Transverse colon (tissue), 4 donors: ENCODE results near the gene ADGRG2. TPM values are rescaled to one million over a fixed set of nuclear protein-coding genes. Genes with fewer than 3 reads are reported as not detected.
"Not testable (repeated sequence)": the region's sequence is repeated elsewhere in the genome, so short reads cannot be mapped to it uniquely, and the experiment has no call there.

Experiments
- DNase-seq: peaks from one replicate; pipeline ENCODE4 v3.0.0-alpha.2; 2019
- H3K27ac ChIP-seq, 4 donors: fragments of 200-600 bp; sonication (generic); 2 replicates each; pipeline ENCODE4 v1.5.1; 2016 to 2018; ENCODE audit warnings: inconsistent platforms in 4 of 4
- H3K27me3 ChIP-seq: fragments of 200-600 bp; sonication (generic); 2 replicates; pipeline ENCODE4 v1.5.1; 2017; ENCODE audit warnings: inconsistent platforms
- H3K36me3 ChIP-seq, 4 donors: fragments of 200-600 bp; sonication (generic); 2 replicates each; pipeline ENCODE4 v1.5.1; 2017 to 2019; ENCODE audit warnings: inconsistent platforms in 4 of 4
- H3K4me1 ChIP-seq, 4 donors: fragments of 200-600 bp; sonication (generic); 2 replicates each; pipeline ENCODE4 v1.5.1; 2017 to 2020; ENCODE audit warnings: inconsistent platforms in 4 of 4
- H3K4me3 ChIP-seq, 4 donors: fragments of 200-600 bp; sonication (generic); 1 replicate in 1 of 4; 2 replicates in 3 of 4; pipeline versions ENCODE4 v1.5.1 to v1.6.1; 2017 to 2019; ENCODE audit warnings: inconsistent platforms in 4 of 4
- H3K9me3 ChIP-seq, 2 donors: fragments of 200-600 bp; sonication (generic); 2 replicates each; pipeline ENCODE4 v1.5.1; 2017 to 2019; ENCODE audit warnings: inconsistent platforms in 2 of 2
- EP300 ChIP-seq: sonication (generic); formaldehyde crosslinking; IDR thresholded peaks from one replicate; pipeline ENCODE4 v1.6.1; 2017; ENCODE audit warnings: antibody characterized with exemption, low read depth
- POLR2A ChIP-seq: fragments of 450-650 bp; IDR thresholded peaks from one replicate; pipeline ENCODE4 v1.6.1; 2016; ENCODE audit warnings: antibody characterized with exemption, mild to moderate bottlenecking, moderate library complexity
- POLR2AphosphoS5 ChIP-seq, 3 donors: sonication (generic); formaldehyde crosslinking; IDR thresholded peaks; one replicate each; pipeline ENCODE4 v1.6.1; 2016; ENCODE audit warnings: antibody characterized with exemption in 3 of 3
- WGBS, 2 donors: methylation state at CpG; one replicate each; pipeline ENCODE4 v1.1.5; 2018; ENCODE audit warnings: low coverage in 1 of 2; 5-methylcytosine and 5-hydroxymethylcytosine counted together
- in situ Hi-C, 4 donors: fragments of 200-750 bp; cut with MboI; loops; one replicate each; pipeline versions ENCODE4 v1.15.0 to v1.15.1; 2017; ENCODE audit warnings: low sequenced_read_pairs in 3 of 4, low pct_ligation_motif_present in 1 of 4, low pct_unique_long_range_greater_than_20kb in 1 of 4
- intact Hi-C: fragments of 100-400 bp; cut with DNase I; formaldehyde crosslinking; loops from one replicate; pipeline ENCODE4 v1.15.1; 2023; ENCODE audit warnings: low total_unique reads
- total RNA-seq, 4 donors: library from RNA; depleted of rRNA; stranded (reverse); fragments of >200 nt; gene quantifications; one replicate each; pipeline ENCODE4 v1.1.0, GENCODE V29; 2016
- TF ChIP-seq, protein P1 (sequence below), 5 experiments: fragments of 200-600 bp in 3 of 5; fragments of 450-650 bp in 2 of 5; sonication (generic) in 3 of 5; IDR thresholded peaks; 1 replicate in 2 of 5; 2 replicates in 3 of 5; pipeline ENCODE4 v1.5.1; 2016 to 2017; ENCODE audit warnings: antibody characterized with exemption in 5 of 5, inconsistent platforms in 3 of 5, mild to moderate bottlenecking in 2 of 5, moderate library complexity in 1 of 5

The ADGRG2 gene
- total RNA-seq, 4 donors from 2014 or later, result 0.41 to 0.64 TPM; not detected in 2

DNA sequence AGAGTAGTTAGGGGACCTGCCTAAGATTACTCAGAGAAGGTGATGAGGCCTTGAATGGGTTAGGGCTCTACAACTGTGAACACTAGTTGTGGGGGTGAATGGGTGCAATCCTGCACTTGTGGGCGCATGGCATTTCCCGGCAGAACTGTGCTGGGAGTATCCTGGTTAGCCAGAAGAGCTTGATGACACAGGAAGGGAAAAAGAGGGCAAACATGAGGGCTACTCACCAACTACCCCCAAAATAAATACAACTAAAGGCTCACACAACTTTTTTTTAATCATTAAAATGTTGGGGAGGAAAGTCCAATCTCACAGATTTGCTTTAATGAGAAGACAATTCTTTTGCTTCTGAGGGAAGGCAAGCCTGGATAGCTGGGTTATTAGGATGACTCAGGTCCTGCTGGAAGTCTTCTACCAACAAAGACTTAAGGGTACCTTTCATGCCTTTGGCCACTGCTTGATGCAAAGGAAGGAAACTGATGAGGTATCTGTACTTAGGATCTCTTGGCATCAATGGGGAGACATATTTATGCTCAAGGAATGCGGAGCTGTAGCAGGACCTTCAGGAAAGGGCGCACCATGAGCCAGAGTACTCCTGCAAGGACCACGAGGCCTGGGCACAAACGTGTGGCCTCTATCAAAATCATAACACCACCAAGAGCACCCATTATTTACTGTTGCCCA lies 141.0 kb downstream of the ADGRG2 start:
- DNase-seq, result no peak
- no peaks in the 10 kb centered on the region for H3K9me3 ChIP-seq
- H3K4me3 ChIP-seq, result no peak overlapping the region
- no peak overlapping the region for H3K27ac ChIP-seq
- in situ Hi-C loops (loop anchor here in 1 of 4 donors (25.0 kb wide), 1 partner anchor 356 kb away; the partner anchor contains the start of gene PDHA1), intact Hi-C loops (no loop called here)
- no peaks in the 10 kb centered on the region for H3K27me3 ChIP-seq
- whole genome bisulfite sequencing, 2 donors, result 73 to 100% methylated on average over 2 to 6 of the region's 6 CpGs
- peaks cover 0 to 10% (median 8%) of the 10 kb centered on the region in 4 donors for H3K4me1 ChIP-seq
- no peaks in the 10 kb centered on the region for H3K36me3 ChIP-seq
- TF ChIP-seq POLR2AphosphoS5 (IDR thresholded peaks at IDR 0.05) (no peak), EP300 (no peak), POLR2A (no peak)
- TF ChIP-seq, protein P1, sequence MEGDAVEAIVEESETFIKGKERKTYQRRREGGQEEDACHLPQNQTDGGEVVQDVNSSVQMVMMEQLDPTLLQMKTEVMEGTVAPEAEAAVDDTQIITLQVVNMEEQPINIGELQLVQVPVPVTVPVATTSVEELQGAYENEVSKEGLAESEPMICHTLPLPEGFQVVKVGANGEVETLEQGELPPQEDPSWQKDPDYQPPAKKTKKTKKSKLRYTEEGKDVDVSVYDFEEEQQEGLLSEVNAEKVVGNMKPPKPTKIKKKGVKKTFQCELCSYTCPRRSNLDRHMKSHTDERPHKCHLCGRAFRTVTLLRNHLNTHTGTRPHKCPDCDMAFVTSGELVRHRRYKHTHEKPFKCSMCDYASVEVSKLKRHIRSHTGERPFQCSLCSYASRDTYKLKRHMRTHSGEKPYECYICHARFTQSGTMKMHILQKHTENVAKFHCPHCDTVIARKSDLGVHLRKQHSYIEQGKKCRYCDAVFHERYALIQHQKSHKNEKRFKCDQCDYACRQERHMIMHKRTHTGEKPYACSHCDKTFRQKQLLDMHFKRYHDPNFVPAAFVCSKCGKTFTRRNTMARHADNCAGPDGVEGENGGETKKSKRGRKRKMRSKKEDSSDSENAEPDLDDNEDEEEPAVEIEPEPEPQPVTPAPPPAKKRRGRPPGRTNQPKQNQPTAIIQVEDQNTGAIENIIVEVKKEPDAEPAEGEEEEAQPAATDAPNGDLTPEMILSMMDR (IDR thresholded peaks at IDR 0.05), result no peak

DNA sequence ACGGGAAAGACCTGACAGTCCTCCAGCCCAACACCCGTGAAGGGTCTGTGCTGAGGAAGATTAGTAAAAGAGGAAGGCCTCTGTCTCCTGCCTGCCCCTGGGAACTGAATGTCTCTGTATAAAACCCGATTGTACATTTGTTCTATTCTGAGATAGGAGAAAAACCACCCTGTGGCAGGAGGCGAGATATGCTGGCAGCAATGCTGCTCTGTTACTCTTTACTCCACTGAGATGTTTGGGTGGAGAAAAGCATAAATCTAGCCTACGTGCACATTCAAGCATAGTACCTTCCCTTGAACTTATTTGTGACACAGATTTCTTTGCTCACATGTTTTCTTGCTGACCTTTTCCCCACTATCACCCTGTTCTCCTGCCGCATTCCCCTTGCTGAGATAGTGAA lies 142.0 kb downstream of the ADGRG2 start:
- H3K4me3 ChIP-seq, H3K9me3 ChIP-seq, H3K27me3 ChIP-seq, H3K36me3 ChIP-seq, H3K27ac ChIP-seq, DNase-seq, intact Hi-C loops: not testable (repeated sequence)
- WGBS, 2 donors, result 60% methylated on average over 6 of the region's 6 CpGs; no CpG with 5 or more reads in 1 of the 2 donors
- H3K4me1 ChIP-seq, result peaks cover 0 to 10% (median 5%) of the 10 kb centered on the region in 4 donors
- in situ Hi-C loops, result loop anchor here in 1 of 4 donors (25.0 kb wide), 1 partner anchor 357 kb away; the partner anchor contains the start of gene PDHA1

DNA sequence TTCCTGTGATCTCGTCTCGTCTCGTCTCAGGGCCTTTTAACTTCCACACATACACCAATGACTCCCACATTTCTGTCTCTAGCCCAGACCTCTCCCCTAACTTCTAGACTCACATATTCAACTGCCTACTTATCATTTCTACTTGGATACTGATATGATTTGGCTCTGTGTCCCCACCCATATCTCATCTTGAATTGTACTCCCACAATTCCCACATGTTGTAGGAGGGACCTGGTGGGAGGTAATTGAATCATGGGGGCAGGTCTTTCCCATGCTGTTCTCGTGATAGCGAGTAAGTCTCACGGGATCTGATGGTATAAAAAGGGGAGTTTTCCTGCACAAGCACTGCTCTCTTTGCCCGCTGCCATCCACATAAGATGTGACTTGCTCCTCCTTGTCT lies 147.3 kb downstream of the ADGRG2 start:
- Histone ChIP-seq H3K4me1 (no peaks in the 10 kb centered on the region), H3K4me3 (no peak overlapping the region), H3K36me3 (no peaks in the 10 kb centered on the region), H3K9me3 (no peaks in the 10 kb centered on the region), H3K27ac (no peak overlapping the region), H3K27me3 (no peaks in the 10 kb centered on the region)
- TF ChIP-seq POLR2A (no peak), EP300 (no peak), POLR2AphosphoS5 (IDR thresholded peaks at IDR 0.05) (no peak)
- TF ChIP-seq, protein P1 (IDR thresholded peaks at IDR 0.05), result no peak
- intact Hi-C loops (no loop called here), in situ Hi-C loops (loop anchor here in 1 of 4 donors (25.0 kb wide), 1 partner anchor 362 kb away; the partner anchor contains the start of gene PDHA1)
- 88% methylated on average over 7 of the region's 7 CpGs; no CpG with 5 or more reads in 1 of the 2 donors for WGBS, 2 donors
- DNase-seq, result no peak

DNA sequence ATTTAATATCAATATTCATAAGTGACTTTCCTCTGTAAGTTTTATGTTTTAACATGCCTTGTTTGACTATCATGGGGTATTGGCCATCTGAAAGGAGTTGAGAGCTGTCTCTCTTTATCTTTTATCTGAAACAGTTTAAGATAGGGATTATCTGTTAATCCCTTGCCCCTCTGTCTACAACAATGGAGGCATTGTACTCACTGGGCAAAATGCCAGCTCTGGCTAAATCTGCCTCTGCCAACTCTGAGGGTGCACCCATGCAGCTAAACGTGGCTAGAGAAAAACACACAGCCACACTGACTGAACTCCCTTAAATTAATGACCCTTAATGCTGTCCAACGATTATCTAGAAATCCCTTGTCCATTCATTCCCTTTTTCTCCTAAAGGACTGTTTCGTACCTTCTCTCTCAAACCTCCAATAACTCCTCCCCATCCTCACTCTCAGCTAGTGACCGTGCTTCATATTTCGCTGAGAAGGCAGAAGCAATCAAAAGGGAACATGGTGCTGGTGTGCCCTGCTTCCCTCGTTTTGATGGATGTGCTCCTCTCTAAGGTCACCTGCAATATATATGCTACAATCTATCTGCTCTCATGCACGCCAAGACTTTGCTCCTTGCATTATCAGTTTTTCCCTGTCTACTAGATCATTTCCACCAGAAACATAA lies 148.6 kb downstream of the ADGRG2 start:
- in situ Hi-C loops, result no loop called here

More for the DNA sequence above, 148.6 kb downstream of the ADGRG2 start:
- Histone ChIP-seq H3K4me3 (no peak overlapping the region), H3K36me3 (no peaks in the 10 kb centered on the region), H3K27me3 (no peaks in the 10 kb centered on the region), H3K27ac (no peak overlapping the region), H3K9me3 (no peaks in the 10 kb centered on the region), H3K4me1 (no peaks in the 10 kb centered on the region)
- 68% methylated on average over 7 of the region's 7 CpGs; no CpG with 5 or more reads in 1 of the 2 donors for WGBS, 2 donors
- intact Hi-C loops, result no loop called here
- DNase-seq, result peak; percentile 23
- no peak for TF ChIP-seq EP300
- no peak for TF ChIP-seq POLR2AphosphoS5 (IDR thresholded peaks at IDR 0.05)
- no peak for TF ChIP-seq POLR2A
- TF ChIP-seq, protein P1 (IDR thresholded peaks at IDR 0.05), result no peak
